Panc1 (cell line): ENCODE data around the gene RFX2. TPM values are rescaled to one million over a fixed set of nuclear protein-coding genes. Genes with fewer than 3 reads are reported as not detected.

Experiments
- ATAC-seq: fragments of 200-7000 bp; cut with Tn5 transposase; 2 replicates; pipeline ENCODE4 v1.9.1; 2020; ENCODE audit warnings: mild to moderate bottlenecking, moderate library complexity
- BruUV-seq: library from RNA; stranded (reverse); fragments of 400-500 nt; replicated peaks from 2 replicates; lab custom pipeline; 2021; lab: Mats Ljungman, UMichigan
- CTCF ChIA-PET: fragments of 300-600 bp; sonication (Branson Sonifier 250); formaldehyde crosslinking; loops from one replicate; lab custom pipeline; 2022; ENCODE audit warnings: antibody characterized with exemption; lab: Charles Lee
- POLR2A ChIA-PET: fragments of 300-600 bp; sonication (Branson Sonifier 250); formaldehyde crosslinking; loops from one replicate; lab custom pipeline; 2022; ENCODE audit warnings: antibody characterized with exemption; lab: Charles Lee
- DNase-seq: peaks from one replicate; pipeline ENCODE4 v3.0.0-alpha.2; 2010; ENCODE audit warnings: low read depth, low spot score
- H3K27ac ChIP-seq: 2 replicates; pipeline ENCODE4 v1.5.1; 2011; ENCODE audit warnings: mild to moderate bottlenecking, low read length, inconsistent platforms
- H3K27me3 ChIP-seq: fragments of 200-500 bp; sonication (Bioruptor generic); 2 replicates; pipeline ENCODE4 v1.6.0; 2014; ENCODE audit warnings: low read length, inconsistent platforms; ENCODE audit not compliant: control insufficient read depth, insufficient read depth
- H3K36me3 ChIP-seq: fragments of 200-500 bp; sonication (Bioruptor generic); 2 replicates; pipeline ENCODE4 v1.5.1; 2014; ENCODE audit warnings: inconsistent platforms, mild to moderate bottlenecking, low read length, moderate library complexity; ENCODE audit not compliant: control insufficient read depth, insufficient read depth
- H3K4me1 ChIP-seq: 2 replicates; pipeline ENCODE4 v1.5.1; 2011; ENCODE audit warnings: inconsistent platforms, mild to moderate bottlenecking, low read length, moderate library complexity; ENCODE audit not compliant: control insufficient read depth, insufficient read depth
- H3K4me3 ChIP-seq, 2 experiments: 2 replicates each; pipeline ENCODE4 v1.5.1; 2011 to 2012; ENCODE audit warnings: low read depth in 2 of 2, low read length in 2 of 2, mild to moderate bottlenecking in 2 of 2, inconsistent platforms in 1 of 2, moderate library complexity in 1 of 2
- H3K9me3 ChIP-seq: fragments of 200-500 bp; sonication (Bioruptor generic); 2 replicates; pipeline ENCODE4 v1.5.1; 2014; ENCODE audit warnings: low read depth, mild to moderate bottlenecking, inconsistent platforms, low read length, moderate library complexity; ENCODE audit not compliant: control insufficient read depth, insufficient read depth
- POLR2AphosphoS5 ChIP-seq: IDR thresholded peaks from 2 replicates; pipeline ENCODE4 v1.6.1; 2012; ENCODE audit warnings: mild to moderate bottlenecking, low read depth, low read length, moderate library complexity
- SIN3A ChIP-seq: IDR thresholded peaks from 2 replicates; pipeline ENCODE4 v1.6.1; 2012; ENCODE audit warnings: low read depth, mild to moderate bottlenecking, low read length, moderate library complexity, borderline replicate concordance; ENCODE audit not compliant: insufficient read depth
- TCF7L2 ChIP-seq: IDR thresholded peaks from 2 replicates; pipeline ENCODE4 v1.6.1; 2011; ENCODE audit warnings: mild to moderate bottlenecking, low read depth, low read length, inconsistent platforms
- in situ Hi-C: cut with HindIII; loops from 2 replicates; pipeline ENCODE4 v1.10.0; 2016; ENCODE audit warnings: low sequenced_read_pairs, low pct_unique_long_range_greater_than_20kb
- intact Hi-C: fragments of 100-400 bp; cut with micrococcal nuclease; formaldehyde crosslinking; loops from one replicate; pipeline ENCODE4 v1.10.0; 2022; ENCODE audit not compliant: unreplicated experiment
- total RNA-seq: library from RNA; stranded (reverse); gene quantifications from one replicate; pipeline ENCODE4 v1.2.1, GENCODE V29; 2021; ENCODE audit not compliant: unreplicated experiment
- TF ChIP-seq, protein P1 (sequence below), 2 experiments: IDR thresholded peaks; 2 replicates each; pipeline ENCODE4 v1.6.1; 2011 to 2012; ENCODE audit warnings: low read depth in 2 of 2, control low read depth in 1 of 2, low read length in 1 of 2, mild to moderate bottlenecking in 1 of 2, moderate library complexity in 1 of 2; ENCODE audit not compliant: insufficient read depth in 1 of 2
- TF ChIP-seq, protein P2 (sequence below): fragments of 450-650 bp; IDR thresholded peaks from 2 replicates; pipeline ENCODE4 v1.5.1; 2017; ENCODE audit warnings: mild to moderate bottlenecking

Gene RFX2
- total RNA-seq, 1 experiment from 2014 or later: 8.0 TPM

GRCh38 chr19:6115992-6116391 is 5.7 kb upstream of the RFX2 start:
- intact Hi-C loops: no loop called here
- Histone ChIP-seq H3K27me3 (no peaks in the 10 kb centered on the region), H3K4me1 (no peaks in the 10 kb centered on the region), H3K9me3 (no peaks in the 10 kb centered on the region), H3K27ac (no peak overlapping the region), H3K4me3 (no peak overlapping the region), H3K36me3 (no peaks in the 10 kb centered on the region)
- DNase-seq: no peak
- POLR2A ChIA-PET: interaction anchor here (0.6 kb wide), 1 partner anchor 24 kb away, joined by 4 read pairs; no protein-coding TSS in a partner anchor
- in situ Hi-C loops: no loop called here
- no TSS peak for BruUV-seq
- ATAC-seq: no peak
- CTCF ChIA-PET: no interaction called here
- TF ChIP-seq, protein P1, sequence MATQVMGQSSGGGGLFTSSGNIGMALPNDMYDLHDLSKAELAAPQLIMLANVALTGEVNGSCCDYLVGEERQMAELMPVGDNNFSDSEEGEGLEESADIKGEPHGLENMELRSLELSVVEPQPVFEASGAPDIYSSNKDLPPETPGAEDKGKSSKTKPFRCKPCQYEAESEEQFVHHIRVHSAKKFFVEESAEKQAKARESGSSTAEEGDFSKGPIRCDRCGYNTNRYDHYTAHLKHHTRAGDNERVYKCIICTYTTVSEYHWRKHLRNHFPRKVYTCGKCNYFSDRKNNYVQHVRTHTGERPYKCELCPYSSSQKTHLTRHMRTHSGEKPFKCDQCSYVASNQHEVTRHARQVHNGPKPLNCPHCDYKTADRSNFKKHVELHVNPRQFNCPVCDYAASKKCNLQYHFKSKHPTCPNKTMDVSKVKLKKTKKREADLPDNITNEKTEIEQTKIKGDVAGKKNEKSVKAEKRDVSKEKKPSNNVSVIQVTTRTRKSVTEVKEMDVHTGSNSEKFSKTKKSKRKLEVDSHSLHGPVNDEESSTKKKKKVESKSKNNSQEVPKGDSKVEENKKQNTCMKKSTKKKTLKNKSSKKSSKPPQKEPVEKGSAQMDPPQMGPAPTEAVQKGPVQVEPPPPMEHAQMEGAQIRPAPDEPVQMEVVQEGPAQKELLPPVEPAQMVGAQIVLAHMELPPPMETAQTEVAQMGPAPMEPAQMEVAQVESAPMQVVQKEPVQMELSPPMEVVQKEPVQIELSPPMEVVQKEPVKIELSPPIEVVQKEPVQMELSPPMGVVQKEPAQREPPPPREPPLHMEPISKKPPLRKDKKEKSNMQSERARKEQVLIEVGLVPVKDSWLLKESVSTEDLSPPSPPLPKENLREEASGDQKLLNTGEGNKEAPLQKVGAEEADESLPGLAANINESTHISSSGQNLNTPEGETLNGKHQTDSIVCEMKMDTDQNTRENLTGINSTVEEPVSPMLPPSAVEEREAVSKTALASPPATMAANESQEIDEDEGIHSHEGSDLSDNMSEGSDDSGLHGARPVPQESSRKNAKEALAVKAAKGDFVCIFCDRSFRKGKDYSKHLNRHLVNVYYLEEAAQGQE (IDR thresholded peaks at IDR 0.05; ENCODE audit: insufficient read depth in 1 of 2, low read depth in 2 of 2, low read length in 1 of 2): no peak
- TF ChIP-seq, protein P2, sequence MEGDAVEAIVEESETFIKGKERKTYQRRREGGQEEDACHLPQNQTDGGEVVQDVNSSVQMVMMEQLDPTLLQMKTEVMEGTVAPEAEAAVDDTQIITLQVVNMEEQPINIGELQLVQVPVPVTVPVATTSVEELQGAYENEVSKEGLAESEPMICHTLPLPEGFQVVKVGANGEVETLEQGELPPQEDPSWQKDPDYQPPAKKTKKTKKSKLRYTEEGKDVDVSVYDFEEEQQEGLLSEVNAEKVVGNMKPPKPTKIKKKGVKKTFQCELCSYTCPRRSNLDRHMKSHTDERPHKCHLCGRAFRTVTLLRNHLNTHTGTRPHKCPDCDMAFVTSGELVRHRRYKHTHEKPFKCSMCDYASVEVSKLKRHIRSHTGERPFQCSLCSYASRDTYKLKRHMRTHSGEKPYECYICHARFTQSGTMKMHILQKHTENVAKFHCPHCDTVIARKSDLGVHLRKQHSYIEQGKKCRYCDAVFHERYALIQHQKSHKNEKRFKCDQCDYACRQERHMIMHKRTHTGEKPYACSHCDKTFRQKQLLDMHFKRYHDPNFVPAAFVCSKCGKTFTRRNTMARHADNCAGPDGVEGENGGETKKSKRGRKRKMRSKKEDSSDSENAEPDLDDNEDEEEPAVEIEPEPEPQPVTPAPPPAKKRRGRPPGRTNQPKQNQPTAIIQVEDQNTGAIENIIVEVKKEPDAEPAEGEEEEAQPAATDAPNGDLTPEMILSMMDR: no peak
- TF ChIP-seq TCF7L2 (no peak), SIN3A (no peak), POLR2AphosphoS5 (no peak)

DNA sequence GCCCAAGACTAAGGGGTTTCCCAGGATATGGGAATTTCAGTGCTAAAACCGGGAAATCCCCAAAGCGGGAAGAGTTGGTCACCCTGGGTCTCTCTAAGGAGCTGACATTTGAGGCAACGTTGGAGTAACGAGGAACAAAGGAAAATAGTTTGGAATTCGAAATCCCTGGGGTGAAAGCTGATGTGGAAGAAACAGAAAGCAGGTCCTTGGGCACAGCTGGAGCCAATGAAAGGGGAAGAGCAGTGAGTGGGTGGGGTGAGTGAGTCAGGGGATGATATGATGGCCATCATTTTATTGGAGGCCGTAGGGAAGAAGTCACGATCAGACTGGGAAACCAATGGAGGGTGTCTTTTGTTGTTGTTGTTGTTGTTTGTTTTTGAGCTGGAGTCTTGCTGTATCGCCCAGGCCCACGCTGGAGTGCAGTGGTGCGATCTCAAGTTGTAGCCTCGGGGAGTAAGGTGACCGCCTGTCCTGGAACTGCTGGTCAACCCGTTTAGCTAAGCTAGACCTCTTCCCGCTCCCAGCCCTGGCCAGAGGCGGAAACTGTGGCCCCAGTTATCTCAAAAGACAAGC is 3.4 kb upstream of the RFX2 start:
- no peaks in the 10 kb centered on the region for H3K36me3 ChIP-seq
- H3K27ac ChIP-seq: no peak overlapping the region
- TF ChIP-seq, protein P2: no peak
- TF ChIP-seq TCF7L2 (no peak), POLR2AphosphoS5 (no peak), SIN3A (no peak)
- TF ChIP-seq, protein P1 (IDR thresholded peaks at IDR 0.05; ENCODE audit: insufficient read depth in 1 of 2, low read depth in 2 of 2, low read length in 1 of 2): no peak
- ATAC-seq (no peak), DNase-seq (no peak)
- BruUV-seq: no TSS peak
- intact Hi-C loops: no loop called here
- no peak overlapping the region for H3K4me3 ChIP-seq
- H3K27me3 ChIP-seq: no peaks in the 10 kb centered on the region
- H3K4me1 ChIP-seq: no peaks in the 10 kb centered on the region
- ChIA-PET POLR2A (no interaction called here), CTCF (no interaction called here)
- in situ Hi-C loops: no loop called here
- no peaks in the 10 kb centered on the region for H3K9me3 ChIP-seq
